Stimulated activated CD4-positive, alpha-beta T cell treated with anti-CD3 and anti-CD28 coated beads, Interleukin-15, amount 100 ng/mL, for 48 hours (primary cell): ENCODE measurements around the gene CALM3.
"Not testable (repeated sequence)": the region's sequence is repeated elsewhere in the genome, so short reads cannot be mapped to it uniquely, and the experiment has no call there.

Source experiments
- DNase-seq, 2 donors: peaks; one replicate each; pipeline ENCODE4 v3.0.0-alpha.2; 2020; ENCODE audit warnings: low read depth in 2 of 2

CALM3 gene

DNA sequence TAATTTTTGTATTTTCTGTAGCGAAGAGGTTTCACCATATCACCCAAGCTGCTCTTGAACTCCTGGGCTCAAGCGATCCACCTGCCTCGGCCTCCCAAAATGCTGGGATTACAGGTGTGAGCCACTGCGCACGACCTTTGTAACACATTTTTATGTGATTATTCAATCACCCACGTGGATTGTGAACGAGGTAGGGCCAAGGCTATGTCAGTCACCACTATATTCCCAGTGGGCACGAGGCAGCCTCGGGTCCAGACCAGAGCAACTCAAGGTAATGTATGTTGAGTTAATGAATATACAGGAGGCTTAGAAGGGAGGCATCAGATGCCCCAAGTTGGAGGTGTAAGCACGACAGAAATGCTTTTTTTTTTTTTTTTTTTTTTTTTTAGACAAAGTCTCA is 14.8 kb downstream of the CALM3 start:
- no peak for DNase-seq

DNA sequence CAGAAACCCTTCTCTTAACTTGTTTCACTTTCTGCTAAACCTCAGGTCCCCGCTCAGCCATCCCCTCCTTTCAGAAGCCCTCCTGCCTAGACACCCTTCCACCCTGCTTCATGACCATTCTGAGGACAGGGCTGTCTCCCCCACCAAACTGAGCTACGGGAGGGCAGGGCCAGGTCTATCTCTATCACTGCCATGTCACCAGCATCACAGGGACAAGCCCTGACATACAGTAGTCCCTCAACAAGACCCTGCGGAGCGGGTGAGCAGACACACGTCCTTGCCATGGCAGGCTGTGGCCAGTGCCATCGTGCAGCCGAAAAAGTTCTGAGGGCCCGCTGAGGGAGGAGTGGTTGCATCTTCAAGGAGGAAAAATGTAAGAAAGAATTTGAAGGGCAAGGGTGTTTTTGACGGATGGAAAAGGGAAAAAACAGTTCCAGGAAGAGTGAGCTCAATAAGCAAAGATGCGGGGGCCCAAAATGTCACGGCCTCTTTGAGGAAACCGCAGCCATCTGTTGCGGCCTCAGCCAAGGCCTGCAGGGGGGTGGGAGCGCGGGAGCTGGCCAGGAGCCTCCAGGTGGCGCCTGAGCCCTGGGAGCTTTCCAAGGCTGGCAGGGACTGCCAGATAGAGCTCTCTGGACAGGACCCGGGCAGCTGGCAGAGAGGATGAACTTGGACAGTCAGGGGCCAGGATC is 15.6 kb downstream of the CALM3 start:
- peak in 1 of 2 donors; percentile 63 for DNase-seq

DNA sequence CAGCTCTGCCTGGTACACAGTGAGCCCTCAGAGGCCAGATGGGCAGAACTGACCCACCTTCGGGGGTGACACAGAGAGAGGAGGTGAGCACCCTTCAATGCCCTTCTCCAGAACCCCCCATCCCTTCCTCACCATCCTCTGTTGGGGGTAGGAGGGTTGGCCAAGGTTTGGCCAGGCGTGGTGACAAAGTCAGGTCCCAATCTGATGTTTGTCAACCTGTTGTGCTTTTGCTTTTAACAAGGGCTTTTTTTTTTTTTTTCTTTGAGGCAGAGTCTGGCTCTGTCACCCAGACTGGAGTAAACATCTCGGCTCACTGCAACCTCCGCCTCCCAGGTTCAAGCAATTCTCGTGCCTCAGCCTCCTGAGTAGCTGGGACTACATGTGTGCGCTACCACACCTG is 16.5 kb downstream of the CALM3 start:
- DNase-seq = no peak

DNA sequence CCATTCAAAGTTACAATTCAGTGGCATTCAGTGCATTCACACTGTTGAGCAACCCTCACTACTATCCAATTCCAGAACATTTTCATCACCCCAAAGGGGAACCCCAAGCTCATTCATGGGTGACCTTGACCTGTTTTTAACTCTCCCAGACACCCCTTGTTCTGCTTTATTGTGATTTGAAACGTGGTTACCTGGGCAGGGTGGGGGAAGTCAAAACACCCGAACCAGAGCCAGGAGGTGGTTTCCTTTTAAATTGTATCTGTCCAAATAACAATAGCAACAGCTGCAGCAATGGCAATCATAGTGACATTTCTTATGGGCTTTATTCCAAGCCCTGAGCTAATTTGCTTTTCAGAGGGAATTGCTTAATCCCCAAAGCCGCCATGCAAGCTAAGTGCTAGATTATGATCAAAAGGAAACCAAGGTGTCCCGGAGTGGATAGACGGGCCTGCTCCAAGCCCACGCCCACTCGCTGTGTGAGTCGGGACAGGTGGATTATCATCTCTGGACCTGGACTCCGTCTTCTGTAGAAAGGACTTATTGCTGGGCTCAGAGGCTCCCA is 17.6 kb downstream of the CALM3 start:
- no peak for DNase-seq

DNA sequence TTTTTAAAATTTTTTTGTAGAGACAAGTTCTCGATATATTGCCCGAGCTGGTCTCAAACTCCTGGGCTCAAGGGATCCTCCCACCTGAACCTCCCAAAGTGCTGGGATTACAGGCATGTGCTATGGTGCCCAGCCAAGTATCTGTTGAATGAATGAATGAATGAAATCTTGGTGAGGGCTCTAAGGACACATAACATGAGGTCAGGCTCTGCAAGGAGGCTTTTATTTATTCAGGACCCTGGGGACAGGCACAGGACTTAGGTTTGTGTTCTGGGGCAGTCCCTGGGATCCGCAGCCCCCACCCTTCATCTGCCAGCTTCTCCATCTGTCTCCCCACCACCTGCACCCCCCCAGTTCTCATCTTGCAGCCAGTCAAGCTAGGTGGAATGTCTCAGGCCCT is 19.1 kb downstream of the CALM3 start:
- no peak for DNase-seq

DNA sequence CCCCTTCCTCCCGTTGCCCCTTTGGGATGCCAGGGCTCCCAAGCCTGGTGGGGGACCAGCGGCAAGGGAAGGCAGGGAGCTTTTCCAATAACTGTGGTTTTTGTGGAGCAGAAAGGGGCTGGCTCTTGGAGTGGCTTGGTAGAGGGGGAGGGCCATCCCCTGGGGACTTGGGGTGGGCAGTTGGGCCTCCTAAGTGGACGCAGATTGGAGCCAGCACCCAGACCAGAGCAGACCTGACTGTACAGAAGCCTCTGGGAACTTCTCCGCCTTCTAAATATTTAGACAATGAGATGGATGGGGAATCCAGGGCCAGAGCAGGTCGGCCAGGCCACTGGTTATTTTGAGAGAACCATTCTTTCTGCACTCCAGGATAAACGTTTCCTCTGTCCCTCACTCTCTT is 19.6 kb downstream of the CALM3 start:
- DNase-seq = no peak

DNA sequence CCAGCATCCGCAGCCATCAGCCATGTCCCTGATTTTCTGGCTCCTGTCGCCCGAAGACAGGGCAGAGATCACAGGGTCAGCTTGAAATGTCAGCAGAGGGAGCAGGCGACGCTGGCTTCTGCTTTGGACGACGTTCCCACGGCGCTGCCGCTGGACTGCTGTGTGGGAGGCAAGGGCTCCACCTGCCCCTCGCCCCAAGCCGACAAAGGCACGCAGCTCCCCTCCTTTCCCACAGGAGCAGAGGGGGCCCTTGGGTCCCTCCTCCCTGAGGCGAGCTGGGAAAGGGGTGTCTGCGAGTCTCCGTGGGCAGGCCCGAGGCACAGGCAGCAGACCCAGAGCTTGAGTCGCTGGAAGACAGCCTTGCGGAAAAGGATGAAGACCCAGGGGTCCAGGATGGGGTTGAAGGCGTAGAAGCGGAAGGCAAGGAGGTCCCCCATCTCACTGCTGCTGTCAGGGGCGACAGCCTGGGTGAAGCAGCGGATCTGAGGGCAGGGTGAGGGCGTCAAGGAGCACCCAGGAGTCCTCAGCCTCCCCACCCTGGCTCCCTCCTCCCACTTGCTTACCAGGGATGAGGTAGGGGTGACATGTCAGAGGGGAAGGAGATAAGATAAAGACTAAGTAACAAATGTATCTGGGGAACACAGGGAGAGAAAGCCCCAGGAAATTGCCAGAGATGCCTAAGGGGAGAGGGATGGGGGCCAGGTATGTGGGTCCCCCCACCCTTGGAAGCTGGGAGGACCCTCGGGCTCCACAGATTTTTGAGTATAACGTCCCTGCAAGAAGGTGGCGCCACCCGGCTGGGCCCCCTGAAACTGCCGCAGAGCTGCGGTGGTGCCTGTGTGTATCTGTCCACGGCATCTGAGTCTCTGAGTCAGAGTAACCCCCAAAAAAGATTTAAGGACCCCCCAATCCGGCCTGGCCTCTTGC is 20.3 kb downstream of the CALM3 start:
- no peak for DNase-seq

DNA sequence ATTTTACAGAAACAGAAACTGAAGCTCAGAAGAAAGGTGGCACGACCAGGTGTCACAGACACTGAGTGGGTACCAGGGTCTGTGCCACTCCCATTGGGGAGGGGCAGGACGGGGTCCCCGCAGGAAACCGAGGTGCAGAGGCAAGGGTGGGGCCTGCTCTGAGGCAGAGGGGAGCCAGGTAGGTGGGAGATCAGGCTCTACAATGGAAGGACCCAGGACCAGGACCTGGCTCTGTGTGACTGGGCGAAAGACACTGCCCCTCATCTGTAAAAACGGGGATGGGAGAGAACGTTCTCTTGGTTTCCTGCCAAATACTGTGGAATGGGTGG is 21.0 kb downstream of the CALM3 start:
- DNase-seq = no peak

DNA sequence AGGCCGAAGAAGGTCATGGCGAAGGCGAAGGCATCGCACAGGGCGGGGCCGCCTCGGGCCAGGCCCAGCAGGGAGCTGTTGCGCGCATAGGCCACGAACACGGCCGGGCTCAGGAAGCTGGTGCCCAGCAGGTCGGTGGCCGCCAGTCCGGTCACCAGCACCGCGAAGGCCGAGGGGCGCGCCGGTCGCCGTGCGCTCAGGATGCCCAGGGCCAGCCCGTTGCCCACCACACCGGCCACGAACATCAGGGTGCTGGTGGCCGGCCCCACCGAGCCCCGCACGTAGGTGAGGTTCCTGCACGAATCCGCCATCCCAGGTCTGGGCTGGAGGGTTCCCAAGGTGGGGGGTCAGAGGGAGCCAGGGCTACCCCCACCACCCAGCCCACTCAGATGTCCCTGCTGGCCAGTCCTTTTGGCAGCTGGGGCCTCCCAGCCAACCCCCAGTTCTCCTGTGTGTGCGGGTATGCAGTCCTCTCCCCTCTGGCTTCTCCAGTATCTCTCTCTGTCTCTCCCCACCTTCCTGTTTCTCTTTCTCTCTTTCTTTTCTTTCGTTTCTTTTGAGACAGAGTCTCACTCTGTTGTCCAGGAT is 22.9 kb downstream of the CALM3 start:
- DNase-seq = no peak

DNA sequence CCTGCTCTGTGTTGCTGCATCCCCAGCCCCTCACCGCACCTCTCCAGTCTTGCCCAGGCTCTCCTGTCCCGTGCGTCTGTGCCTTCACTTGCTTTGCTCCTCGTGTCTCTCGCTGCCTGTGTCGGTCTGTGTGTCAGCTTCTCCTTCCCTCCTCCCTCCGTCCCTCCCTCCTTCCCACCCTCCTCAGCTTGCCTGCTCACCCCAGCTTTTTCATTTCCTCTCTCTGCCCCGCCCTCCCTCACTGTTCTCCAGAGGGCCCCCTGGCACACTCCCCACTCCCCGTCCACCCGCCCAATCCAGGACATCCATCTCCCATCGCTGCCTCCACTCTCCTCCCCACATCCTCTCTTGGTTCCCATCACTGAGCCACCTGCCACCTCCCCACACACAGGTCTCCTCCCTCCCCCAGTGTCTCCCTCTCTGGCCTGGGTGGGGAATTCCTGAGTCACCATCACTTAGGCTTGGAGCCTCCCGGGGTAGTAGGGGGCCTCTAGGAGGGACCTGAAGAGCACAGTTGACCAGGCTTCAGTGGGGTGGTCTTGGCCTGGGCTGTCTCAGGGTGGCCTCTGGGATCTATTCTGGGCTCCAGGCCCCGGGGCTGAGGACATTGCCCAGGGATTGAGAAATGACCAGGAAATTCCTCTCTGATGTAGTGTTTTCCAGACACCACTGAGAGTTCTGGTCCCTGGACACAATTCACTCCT is 24.0 kb downstream of the CALM3 start, which contains the start of gene PTGIR:
TSS of gene PTGIR (minus strand) at position 132 of the 704 bp plus-strand sequence. CDS start 864 bp downstream, outside the sequence.
- DNase-seq = no peak

DNA sequence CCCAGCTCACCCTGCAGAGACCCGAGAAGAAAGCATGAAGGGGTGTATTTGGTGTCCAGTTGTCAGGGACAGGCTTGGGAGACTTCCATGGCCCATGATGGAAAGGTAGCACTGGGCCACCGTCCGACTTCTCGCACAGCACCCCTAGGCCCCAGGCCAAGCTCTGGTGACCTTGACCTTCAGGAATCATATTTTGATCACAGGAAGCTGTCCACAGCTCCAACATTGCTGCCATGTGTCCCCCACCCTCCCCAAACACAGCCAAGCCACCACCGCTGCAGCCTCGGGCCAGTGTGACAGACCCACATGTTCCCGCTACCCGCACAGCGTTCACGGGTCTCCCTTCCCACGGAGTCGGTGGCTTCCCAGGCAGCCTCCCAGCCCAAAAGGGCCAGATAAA is 24.6 kb downstream of the CALM3 start:
- no peak for DNase-seq

DNA sequence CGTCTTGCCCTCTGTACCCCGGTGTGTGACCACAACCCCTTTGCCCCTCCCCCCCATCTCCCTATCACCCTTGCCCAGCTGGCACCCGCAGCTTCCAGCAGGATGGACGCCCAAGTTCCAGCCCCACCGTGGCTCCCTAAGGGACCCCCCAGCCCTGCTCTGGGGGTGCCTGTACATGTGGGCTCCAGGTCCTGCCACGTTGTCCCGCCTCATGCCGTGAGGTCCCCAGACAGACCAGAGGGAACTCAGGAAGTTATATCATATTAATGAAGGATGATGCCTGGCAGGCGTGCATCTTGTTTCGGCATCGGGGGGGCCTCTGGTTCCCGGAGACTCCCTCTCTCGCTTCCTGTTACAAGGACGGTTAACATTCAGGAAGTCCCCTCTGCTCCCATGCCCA is 25.3 kb downstream of the CALM3 start:
- no peak for DNase-seq

DNA sequence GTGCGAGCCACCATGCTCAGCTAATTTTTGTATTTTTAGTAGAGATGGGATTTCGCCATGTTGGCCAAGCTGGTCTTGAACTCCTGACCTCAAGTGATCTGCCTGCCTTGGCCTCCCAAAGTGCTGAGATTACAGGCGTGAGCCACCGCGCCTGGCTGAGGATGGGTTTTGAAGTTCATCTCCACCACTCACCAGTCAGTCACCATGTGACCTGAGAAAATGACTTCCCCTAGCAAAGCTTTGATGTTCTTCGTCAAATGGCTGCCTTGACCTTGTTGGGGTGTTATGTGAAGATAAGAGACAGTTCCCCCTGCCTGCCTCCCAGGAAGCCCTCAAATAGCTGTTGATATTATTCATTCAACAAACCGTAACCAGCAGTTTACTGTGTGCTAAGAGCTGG is 27.8 kb downstream of the CALM3 start:
- not testable (repeated sequence) for DNase-seq

DNA sequence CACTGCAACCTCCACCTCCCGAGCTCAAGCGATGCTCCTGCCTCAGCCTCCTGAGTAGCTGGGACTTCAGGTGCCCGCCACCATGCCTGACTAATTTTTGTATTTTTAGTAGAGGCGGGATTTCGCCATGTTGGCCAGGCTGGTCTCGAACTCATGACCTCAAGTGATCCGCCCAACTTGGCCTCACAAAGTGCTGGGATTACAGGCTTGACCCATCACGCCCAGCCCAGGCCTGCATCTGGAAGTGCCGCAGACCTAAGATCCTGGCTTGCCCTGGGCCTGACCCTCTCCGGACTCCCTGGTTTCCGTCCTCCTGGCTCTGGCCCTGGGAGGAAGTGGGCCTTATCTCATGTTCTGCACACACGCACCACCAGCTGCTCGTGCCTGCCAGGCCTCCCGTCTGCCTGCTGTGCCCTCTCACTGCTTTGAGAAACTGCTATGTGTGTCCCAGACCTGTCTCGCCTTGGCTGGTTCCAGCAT is 28.5 kb downstream of the CALM3 start:
- DNase-seq = no peak

DNA sequence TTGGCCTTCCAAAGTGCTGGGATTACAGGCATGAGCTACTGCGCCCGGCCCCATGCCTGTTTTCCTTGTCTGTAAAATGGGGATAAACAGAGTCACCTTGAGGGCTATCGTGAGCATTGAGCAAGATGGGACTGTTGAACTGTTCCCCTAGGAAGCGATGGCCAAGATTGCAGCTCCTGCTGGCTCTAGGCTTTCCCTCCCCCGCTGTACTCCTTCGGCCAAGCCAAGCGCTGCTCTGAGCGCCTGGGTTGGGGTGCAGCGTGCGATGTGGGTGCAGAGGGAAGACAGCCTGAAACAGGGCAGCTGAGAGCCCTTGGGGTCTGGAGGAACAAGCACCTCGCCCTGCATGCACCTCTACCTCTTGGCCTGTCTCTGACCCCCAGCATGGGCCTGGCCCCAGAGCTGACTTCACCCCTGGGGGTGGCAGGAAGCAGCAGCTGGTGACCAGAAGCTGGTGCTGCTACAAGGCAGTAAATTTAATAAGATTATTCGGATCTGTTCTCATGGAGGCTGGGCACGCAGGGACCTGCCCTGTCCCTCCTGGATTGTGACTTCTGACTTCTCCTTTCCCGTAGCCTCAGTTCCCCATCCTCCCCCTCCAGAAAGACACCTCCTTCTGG is 29.6 kb downstream of the CALM3 start:
- DNase-seq = no peak

DNA sequence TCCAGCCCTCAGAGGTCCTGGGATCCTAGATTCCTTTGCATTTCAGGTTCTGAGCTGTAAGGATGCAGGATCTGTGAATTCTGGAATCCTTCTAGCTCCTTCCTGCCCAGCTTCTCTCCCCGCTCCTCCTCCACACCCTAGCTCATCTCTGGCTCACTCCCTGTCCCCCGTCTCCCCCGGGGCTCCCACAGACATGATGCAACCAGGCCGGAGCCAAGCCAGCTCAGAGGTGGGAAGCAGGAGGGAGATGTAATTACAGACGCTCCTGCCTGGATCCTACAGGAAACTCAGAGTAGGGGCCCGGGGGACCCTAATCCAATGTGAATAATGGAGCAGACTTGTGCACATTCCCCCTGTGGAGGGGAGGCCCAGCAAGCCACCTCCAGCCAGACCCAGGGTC is 30.4 kb downstream of the CALM3 start:
- DNase-seq = no peak

DNA sequence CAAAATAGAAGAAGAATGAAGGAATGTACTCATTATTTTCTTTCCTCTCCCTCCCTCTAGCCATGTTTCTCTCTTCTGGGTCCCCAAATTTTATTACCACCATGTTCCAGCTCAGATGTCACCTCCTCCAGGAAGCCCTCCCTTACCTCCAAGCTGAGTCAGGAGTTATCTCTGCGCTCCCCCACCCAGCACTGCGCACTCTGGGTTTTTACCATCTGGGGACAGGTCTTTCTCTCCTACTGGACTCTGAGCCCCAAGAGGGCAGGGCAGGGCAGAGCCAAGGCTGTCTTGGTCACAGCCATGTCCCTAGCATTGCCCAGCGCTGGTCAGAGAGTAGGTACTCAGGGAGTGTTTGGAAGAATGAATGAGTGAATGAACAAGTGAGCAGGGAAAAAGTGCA is 32.0 kb downstream of the CALM3 start:
- no peak for DNase-seq

DNA sequence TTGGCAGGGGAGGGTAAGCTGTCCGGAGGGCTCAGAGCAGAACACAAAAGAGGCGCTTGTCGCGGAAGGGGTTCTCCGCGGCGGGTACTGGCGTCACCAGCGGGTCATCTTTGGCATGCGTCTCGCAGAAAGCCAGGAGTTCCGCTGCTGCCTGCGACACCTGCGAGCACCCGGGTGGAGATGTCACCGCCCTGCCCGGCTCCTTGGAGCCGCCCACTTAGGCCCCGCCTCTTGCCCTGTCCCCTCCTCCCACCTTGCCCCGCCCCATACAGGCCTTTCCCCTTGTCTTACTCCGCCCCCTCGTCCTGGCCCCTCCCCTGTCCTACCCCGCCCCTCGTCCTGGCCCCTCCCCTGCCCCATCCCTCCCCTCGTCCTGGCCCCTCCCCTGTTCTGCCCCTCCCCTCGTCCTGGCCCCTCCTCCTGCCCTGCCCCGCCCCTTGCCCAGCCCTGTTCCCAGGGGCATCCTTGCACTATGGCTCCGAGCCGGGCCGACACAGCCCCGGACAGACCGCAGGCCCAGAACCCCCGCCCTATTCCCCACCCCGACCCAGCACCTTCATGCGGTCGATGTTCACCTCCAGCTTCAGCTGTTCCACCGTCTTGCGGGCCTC is 33.0 kb downstream of the CALM3 start:
- peak; percentile 95 to 98 for DNase-seq

DNA sequence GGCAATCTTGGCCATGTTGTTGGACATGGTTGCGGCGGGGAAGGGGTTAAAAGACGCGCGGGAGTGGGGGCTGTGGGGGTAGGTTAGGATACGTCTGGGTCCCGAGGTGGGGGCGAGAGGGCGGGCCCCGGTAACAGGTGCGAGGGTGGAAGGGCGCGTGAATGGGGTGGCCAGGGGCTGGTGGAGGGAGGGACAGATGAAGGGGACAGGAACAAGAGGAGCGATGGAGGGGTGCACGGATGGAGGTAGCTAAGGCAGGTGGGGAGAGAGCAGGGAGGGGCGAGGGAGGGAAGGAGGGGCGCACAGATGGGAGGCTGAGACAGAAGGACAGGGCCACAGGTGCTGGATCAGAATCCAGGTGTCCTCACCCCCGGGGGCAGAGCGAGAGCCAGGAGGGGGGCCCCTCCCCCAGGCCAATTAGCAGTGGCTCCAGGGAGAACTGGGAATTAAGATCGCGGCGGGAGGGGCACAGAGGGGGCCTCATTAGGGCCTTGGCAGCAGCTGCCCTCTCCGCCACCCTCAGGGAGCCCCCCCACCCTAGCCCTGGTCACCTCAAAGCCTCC is 33.6 kb downstream of the CALM3 start:
- no peak for DNase-seq
